Activated CD4-positive, alpha-beta T cell treated with anti-CD3 and anti-CD28 coated beads, Interleukin-2, amount 10 ng/mL, durations not matched to agents 7 days and 5 days (primary cell): ENCODE measurements around the gene CPEB3. TPM values are rescaled to one million over a fixed set of nuclear protein-coding genes. Genes with fewer than 3 reads are reported as not detected.
"Not testable (repeated sequence)": the region's sequence is repeated elsewhere in the genome, so short reads cannot be mapped to it uniquely, and the experiment has no call there.

Experiments
- CTCF ChIA-PET: fragments of 350-600 bp; sonication (Branson Sonifier 250); formaldehyde crosslinking; loops from one replicate; lab custom pipeline; 2021; ENCODE audit warnings: antibody characterized with exemption; lab: Charles Lee
- POLR2A ChIA-PET: fragments of 350-600 bp; sonication (Branson Sonifier 250); formaldehyde crosslinking; loops from one replicate; lab custom pipeline; 2021; ENCODE audit warnings: antibody characterized with exemption; lab: Charles Lee
- DNase-seq: peaks from one replicate; pipeline ENCODE4 v3.0.0-alpha.2; 2020
- H3K27ac Mint-ChIP-seq: one replicate; pipeline ENCODE4 v1.8.0; 2021; ENCODE audit warnings: mild to moderate bottlenecking, moderate library complexity, mixed read lengths
- H3K27me3 Mint-ChIP-seq: one replicate; pipeline ENCODE4 v1.8.0; 2021; ENCODE audit warnings: mixed read lengths
- H3K36me3 Mint-ChIP-seq: one replicate; pipeline ENCODE4 v1.8.0; 2021; ENCODE audit warnings: low read depth, mixed read lengths
- H3K4me1 Mint-ChIP-seq: one replicate; pipeline ENCODE4 v1.8.0; 2021; ENCODE audit warnings: mixed read lengths
- H3K4me3 Mint-ChIP-seq: one replicate; pipeline ENCODE4 v1.8.0; 2021; ENCODE audit warnings: mild to moderate bottlenecking, moderate library complexity, mixed read lengths
- H3K9me3 Mint-ChIP-seq: one replicate; pipeline ENCODE4 v1.8.0; 2021; ENCODE audit warnings: mixed read lengths
- total RNA-seq, 2 experiments: library from RNA; stranded (reverse); gene quantifications; one replicate each; pipeline ENCODE4 v1.2.3, GENCODE V29; 2021

Gene CPEB3
- total RNA-seq, result 1 to 10 TPM; 2.2 to 2.6 TPM

DNA sequence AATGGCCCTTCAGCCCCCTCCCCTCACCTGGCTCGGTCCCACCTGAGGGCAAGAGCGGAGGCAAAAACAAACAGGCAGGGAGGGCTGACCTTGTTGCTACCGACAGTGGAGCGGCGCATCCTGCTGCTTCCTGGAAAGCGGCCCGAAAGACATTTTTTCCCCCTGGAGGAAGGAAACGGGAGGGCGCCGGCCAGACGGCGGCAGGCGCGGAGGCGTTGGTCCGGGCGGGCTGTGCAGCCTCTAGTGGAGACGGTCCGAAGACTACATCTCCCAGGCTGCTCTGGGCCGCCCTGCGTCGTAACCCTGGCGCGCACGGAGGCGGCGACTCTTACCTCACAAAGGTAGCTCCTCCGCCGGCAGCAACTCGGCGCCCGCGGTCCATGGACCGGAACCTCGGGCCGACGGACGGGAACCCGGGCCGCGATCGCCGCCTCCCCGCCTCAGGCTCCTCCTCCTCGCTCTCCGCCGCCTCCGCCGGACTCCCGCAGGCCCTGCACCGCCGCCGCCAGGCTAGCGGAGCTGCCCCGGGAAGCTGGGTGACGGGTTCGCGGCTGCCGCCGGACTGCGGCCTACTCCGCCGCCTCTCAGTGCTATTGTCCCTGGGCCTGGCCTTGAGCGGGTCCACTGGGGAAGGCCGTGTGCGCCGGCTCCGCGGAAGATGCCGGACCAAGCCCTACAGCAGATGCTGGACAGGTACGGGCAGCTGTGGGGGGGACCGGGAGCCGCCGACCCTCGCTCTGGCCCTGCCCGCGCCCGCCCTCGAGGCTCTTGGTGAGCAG lies at the start of gene CPEB3, which contains the start of gene MARCHF5:
CPEB3 (minus strand) TSS at position 242 of the 779 bp plus-strand sequence. CDS start 50,728 bp downstream, outside the sequence.
MARCHF5 (plus strand) TSS at position 331 of the 779 bp plus-strand sequence; CDS start at position 659, 328 bp downstream.
- CTCF ChIA-PET, result interaction anchor here (0.6 to 2.3 kb wide), 16 partner anchors 11 to 203 kb away, joined by 3 to 7 read pairs (median 4); no protein-coding TSS in a partner anchor
- H3K4me1 Mint-ChIP-seq, result peaks cover 30% of the 10 kb centered on the region
- DNase-seq, result peak; percentile 94
- no peaks in the 10 kb centered on the region for H3K27me3 Mint-ChIP-seq
- POLR2A ChIA-PET, result interaction anchor here (0.6 kb wide), 2 partner anchors 180 to 278 kb away, joined by 4 to 5 read pairs; no protein-coding TSS in a partner anchor
- no peaks in the 10 kb centered on the region for H3K9me3 Mint-ChIP-seq
- H3K4me3 Mint-ChIP-seq, result peak within 1 kb of the TSS; percentile 86
- H3K36me3 Mint-ChIP-seq, result peaks cover 9% of the 10 kb centered on the region
- peak within 1 kb of the TSS; percentile 86 for H3K27ac Mint-ChIP-seq

DNA sequence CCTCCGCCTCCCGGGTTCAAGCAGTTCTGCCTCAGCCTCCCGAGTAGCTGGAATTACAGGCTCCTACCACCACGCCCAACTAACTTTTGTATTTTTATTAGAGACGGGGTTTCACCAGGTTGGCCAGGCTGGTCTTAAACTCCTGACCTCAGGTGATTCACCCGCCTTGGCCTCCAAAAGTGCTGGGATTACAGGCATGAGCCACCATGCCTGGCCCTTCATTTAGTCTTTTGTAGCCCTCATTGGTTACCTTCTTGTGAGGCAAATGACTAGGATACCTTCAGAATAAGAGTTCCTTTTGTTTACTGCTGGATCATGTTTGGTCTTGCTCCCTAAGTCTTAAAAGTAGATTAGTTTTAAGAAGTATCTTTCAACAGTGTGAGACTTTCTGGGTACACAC lies 39.0 kb upstream of the CPEB3 start:
- CTCF ChIA-PET, H3K4me1 Mint-ChIP-seq, H3K9me3 Mint-ChIP-seq: not testable (repeated sequence)

DNA sequence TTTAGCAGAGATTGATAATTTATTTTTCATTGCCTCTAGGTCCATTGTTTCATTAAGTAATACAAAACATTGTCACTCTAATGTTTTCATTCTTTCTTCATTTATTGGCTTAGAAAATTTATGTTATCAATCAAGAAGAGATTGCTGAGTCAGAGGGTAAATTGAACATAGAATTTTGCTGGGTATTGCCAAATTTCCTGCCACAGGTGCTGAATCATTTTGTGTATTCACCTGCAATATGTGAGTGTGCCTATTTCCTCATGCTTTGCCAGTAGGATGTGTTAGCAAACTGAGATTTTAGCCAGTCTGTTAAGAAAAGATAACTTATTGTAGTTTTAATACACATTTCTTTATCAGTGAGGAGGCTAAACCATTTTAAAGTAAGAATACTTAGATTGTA lies 38.1 kb upstream of the CPEB3 start:
- Mint-ChIP-seq H3K9me3 (no peaks in the 10 kb centered on the region), H3K4me1 (no peaks in the 10 kb centered on the region), H3K27me3 (no peaks in the 10 kb centered on the region), H3K27ac (no peak overlapping the region), H3K4me3 (no peak overlapping the region), H3K36me3 (peaks cover 7% of the 10 kb centered on the region)
- DNase-seq, result no peak
- POLR2A ChIA-PET, result no interaction called here
- CTCF ChIA-PET, result no interaction called here

More for the DNA sequence above, 39.0 kb upstream of the CPEB3 start:
- H3K4me3 Mint-ChIP-seq, H3K27me3 Mint-ChIP-seq, DNase-seq, H3K27ac Mint-ChIP-seq, H3K36me3 Mint-ChIP-seq, POLR2A ChIA-PET: not testable (repeated sequence)

DNA sequence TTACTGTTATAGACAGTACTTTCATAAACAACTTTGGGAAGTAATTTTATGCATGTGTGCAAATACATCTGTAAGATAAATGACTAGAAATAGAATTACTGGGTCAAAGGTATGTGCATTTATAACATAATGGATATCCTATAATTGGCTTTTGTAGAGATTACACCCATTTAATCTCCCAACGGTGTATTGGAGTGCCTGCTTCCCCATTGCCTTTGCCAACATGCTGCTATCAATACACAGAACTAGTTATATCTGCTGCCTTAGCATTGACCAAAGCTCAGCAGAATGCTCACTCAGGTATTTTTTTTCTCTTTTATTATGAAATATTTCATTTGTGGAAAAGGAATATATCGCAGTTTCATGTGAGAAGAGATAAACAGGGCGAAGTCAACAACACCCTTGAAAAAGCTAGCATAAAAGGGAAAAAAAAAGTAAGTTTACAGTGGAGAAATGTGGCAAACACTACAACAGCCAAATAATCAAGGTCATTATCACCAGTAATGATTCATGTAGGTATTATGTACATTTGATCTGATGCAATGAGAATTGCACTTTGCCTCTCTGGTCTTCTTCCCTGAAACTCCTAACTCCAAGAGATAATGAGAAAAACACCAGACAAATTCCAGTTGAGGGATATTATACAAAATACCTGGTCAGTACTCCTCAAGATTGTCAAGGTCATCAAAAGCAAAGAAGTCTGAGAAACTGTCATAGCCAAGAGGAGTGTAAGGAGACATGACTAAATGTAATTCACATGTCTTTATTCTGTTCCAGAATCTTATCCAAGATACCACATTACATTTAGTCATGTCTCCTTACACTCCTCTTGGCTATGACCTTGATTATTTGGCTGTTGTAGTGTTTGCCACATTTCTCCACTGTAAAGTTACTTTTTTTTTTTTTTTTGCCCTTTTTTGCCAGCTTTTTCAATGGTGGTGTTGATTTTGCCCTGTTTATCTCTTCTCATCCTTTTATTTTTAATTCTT lies 36.9 kb upstream of the CPEB3 start:
- POLR2A ChIA-PET, result no interaction called here
- no peaks in the 10 kb centered on the region for H3K27me3 Mint-ChIP-seq
- no peak overlapping the region for H3K27ac Mint-ChIP-seq
- peaks cover 14% of the 10 kb centered on the region for H3K36me3 Mint-ChIP-seq
- H3K4me3 Mint-ChIP-seq, result no peak overlapping the region
- CTCF ChIA-PET, result no interaction called here
- no peak for DNase-seq
- no peaks in the 10 kb centered on the region for H3K9me3 Mint-ChIP-seq
- no peaks in the 10 kb centered on the region for H3K4me1 Mint-ChIP-seq

DNA sequence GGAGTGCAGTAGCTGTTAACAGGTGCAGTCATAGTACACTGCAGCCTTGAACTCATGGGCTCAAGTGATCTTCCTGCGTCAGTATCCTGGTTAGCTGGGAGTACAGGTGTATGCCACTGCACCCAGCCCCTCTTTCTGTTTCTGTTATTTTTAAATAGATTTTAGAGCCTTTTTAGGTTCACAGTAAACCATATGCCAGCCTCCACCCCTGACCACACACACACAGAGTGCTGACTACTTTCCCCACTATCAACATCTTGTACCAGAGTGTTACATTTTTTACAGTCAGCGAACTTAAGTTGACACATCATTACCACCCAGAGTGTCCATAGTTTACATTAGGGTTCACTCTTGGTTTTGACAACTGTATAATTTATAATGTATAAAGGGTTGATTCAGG lies 32.2 kb upstream of the CPEB3 start:
- H3K9me3 Mint-ChIP-seq, result no peaks in the 10 kb centered on the region
- DNase-seq, result no peak
- peaks cover 21% of the 10 kb centered on the region for H3K36me3 Mint-ChIP-seq
- H3K27me3 Mint-ChIP-seq, result no peaks in the 10 kb centered on the region
- H3K4me1 Mint-ChIP-seq, result no peaks in the 10 kb centered on the region
- CTCF ChIA-PET, result interaction anchor here (0.6 to 1.1 kb wide), 2 partner anchors 32 to 94 kb away, joined by 3 to 4 read pairs; partner anchors contain the start of genes CPEB3 and MARCHF5
- POLR2A ChIA-PET, result no interaction called here
- H3K27ac Mint-ChIP-seq, result no peak overlapping the region
- H3K4me3 Mint-ChIP-seq, result no peak overlapping the region

DNA sequence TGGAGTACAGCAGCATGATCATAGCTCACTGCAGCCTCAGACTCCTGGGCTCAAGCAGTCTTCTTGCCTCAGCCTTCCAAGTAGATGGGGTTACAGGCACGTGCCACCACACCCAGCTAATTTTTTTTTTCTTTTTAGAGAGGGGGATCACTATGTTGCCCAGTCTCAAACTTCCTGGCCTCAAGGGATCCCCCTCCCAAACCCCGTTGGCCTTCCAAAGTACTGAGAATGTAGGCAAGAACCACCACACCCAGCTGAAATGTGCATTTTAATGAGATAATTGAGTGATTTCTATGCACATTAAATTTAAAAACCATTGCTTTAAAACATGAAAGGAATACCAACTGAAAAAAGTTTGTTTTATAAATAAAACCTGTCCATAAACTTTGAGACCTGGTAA lies 25.7 kb upstream of the CPEB3 start:
- H3K27ac Mint-ChIP-seq, result no peak overlapping the region
- H3K4me1 Mint-ChIP-seq, result no peaks in the 10 kb centered on the region
- DNase-seq, result no peak
- CTCF ChIA-PET, result no interaction called here
- H3K27me3 Mint-ChIP-seq, result no peaks in the 10 kb centered on the region
- H3K4me3 Mint-ChIP-seq, result no peak overlapping the region
- POLR2A ChIA-PET, result no interaction called here
- no peaks in the 10 kb centered on the region for H3K9me3 Mint-ChIP-seq
- H3K36me3 Mint-ChIP-seq, result peaks cover 33% of the 10 kb centered on the region

DNA sequence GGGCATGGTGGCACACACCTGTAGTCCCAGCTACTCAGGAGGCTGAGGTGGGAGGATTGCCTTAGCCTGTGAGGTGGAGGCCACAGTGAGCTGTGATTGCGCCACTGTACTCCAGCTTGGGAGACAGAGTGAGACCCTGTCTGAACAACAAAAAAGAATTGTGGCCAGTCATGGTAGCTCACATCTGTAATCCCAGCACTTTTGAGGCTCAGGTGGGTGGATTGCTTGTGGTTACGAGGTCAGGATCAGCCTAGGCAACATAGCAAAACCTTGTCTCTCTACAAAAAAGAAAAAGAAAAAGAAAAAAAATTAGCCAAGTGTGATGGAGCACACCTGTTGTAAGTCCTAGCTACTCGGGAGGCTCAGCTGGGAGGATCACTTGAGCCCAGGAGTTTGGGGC lies 22.9 kb upstream of the CPEB3 start:
- Mint-ChIP-seq H3K9me3 (no peaks in the 10 kb centered on the region), H3K36me3 (peaks cover 31% of the 10 kb centered on the region), H3K4me3 (no peak overlapping the region), H3K4me1 (no peaks in the 10 kb centered on the region), H3K27ac (no peak overlapping the region), H3K27me3 (no peaks in the 10 kb centered on the region)
- DNase-seq, result no peak
- ChIA-PET POLR2A (no interaction called here), CTCF (interaction anchor here (0.6 to 1.2 kb wide), 2 partner anchors 19 to 22 kb away, joined by 3 read pairs; partner anchors contain the start of genes CPEB3 and MARCHF5)

DNA sequence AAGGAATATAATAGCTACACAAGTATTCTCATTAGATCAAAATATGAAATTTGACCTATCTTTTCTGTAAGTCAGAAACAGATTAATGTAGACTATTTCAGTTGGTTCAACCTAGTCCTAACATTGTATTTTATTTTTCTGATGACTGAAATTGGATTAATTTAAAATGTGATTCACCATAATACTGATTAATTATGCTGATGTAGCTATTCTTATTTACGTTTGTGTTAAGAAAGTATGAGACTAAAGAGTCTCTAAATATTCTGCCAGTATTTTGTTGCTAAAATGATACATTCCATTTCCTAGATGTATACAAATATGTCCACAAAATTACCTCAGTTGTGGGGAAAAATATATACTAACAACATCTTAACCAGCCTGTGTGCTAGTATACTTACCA lies 18.4 kb upstream of the CPEB3 start:
- ChIA-PET CTCF (interaction anchor here (1.0 kb wide), 1 partner anchor 79 kb away, joined by 3 read pairs; no protein-coding TSS in a partner anchor), POLR2A (interaction anchor here (0.6 kb wide), 1 partner anchor 33 kb away, joined by 3 read pairs; no protein-coding TSS in a partner anchor)
- Mint-ChIP-seq H3K4me1 (no peaks in the 10 kb centered on the region), H3K27ac (no peak overlapping the region), H3K36me3 (peaks cover 20% of the 10 kb centered on the region), H3K27me3 (no peaks in the 10 kb centered on the region), H3K9me3 (no peaks in the 10 kb centered on the region), H3K4me3 (no peak overlapping the region)
- DNase-seq, result no peak

DNA sequence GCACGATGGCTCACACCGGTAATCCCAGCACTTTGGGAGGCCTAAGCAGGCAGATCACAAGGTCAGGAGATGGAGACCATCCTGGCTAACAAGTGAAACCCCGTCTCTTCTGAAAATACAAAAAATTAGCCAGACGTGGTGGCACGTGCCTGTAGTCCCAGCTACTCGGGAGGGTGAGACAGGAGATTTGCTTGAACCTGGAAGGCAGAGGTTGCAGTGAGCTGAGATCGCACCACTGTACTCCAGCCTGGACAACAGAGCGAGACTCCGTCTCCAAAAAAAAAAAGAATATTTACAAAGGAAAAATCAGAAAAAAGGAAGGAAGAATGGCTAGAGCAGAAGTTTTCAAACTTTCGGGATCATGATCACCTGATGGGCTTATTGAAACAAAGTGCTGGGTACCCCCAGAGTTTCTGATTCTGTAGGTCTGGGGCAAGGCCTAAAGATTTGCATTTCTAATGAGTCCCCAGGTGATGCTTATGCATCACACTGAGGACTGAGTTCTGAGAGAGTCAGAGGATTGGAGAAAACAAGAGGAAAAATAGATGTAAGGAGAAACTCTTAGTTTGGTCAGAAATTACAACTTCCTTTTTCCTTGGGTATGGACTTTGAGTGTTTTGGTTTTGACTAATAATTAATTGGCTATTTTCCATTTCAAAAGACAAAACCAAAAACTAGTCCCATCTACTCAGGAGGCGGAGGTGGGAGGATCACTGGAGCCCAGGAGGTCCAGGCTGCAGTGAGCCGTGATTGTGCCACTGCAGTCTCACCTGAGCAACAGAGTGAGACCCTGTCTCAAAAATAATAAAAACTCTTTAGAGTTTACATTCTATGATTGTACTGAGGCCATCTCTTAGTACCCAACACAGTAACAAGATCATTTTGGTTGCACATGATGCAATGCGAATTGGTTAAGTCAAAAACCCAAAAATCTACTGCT lies 14.5 kb upstream of the CPEB3 start:
- no peak overlapping the region for H3K4me3 Mint-ChIP-seq
- ChIA-PET POLR2A (no interaction called here), CTCF (interaction anchor here (1.9 kb wide), 1 partner anchor 13 kb away, joined by 7 read pairs; the partner anchor contains the start of genes CPEB3 and MARCHF5)
- H3K9me3 Mint-ChIP-seq, result no peaks in the 10 kb centered on the region
- H3K27ac Mint-ChIP-seq, result no peak overlapping the region
- no peak for DNase-seq
- H3K4me1 Mint-ChIP-seq, result peaks cover 12% of the 10 kb centered on the region
- H3K27me3 Mint-ChIP-seq, result no peaks in the 10 kb centered on the region
- no peaks in the 10 kb centered on the region for H3K36me3 Mint-ChIP-seq

DNA sequence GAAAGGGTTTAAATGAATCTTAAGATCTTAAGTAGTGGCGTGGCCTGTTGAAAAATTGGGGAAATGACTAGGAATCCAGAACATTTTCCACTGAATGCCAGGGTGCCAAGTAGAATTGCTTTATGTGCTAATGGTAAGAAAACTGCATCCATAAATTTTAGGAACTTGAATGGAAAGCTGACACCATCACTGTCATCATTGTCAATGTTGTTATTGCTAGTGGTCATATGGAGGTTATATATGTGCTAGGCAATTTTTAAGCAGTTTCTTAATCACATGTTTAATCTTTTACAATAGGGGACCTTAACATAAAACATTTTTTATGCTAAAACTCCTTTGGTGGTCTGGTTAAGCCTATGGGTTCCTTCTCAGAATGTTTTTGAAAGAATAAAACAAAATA lies 13.2 kb upstream of the CPEB3 start:
- no peak overlapping the region for H3K27ac Mint-ChIP-seq
- POLR2A ChIA-PET, result no interaction called here
- peaks cover 15% of the 10 kb centered on the region for H3K4me1 Mint-ChIP-seq

DNA sequence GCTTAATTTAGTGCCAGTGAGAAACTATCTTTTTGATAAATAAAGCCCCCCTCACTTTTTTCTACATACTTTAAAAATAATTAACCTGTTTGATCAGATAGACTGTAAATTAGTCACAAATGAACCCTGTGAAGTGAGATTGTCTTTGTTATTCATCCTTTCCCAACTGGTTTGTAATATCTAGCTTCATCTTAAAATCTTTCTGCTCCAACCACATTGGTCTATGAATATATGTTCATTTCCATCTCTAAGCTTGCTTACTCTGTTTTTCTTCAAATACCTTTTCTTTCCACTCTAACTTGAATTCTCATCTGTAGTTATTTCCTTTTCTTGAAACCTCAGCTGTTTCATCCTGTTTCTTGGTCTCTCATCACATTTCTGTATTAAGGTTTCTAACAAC lies 12.2 kb upstream of the CPEB3 start:
- peaks cover 4% of the 10 kb centered on the region for H3K36me3 Mint-ChIP-seq
- ChIA-PET POLR2A (no interaction called here), CTCF (interaction anchor here (0.9 kb wide), 1 partner anchor 11 kb away, joined by 3 read pairs; no protein-coding TSS in a partner anchor)
- no peaks in the 10 kb centered on the region for H3K27me3 Mint-ChIP-seq
- H3K9me3 Mint-ChIP-seq, result no peaks in the 10 kb centered on the region
- H3K27ac Mint-ChIP-seq, result no peak overlapping the region
- H3K4me3 Mint-ChIP-seq, result no peak overlapping the region
- no peak for DNase-seq
- H3K4me1 Mint-ChIP-seq, result peaks cover 17% of the 10 kb centered on the region

More for the DNA sequence above, 13.2 kb upstream of the CPEB3 start:
- Mint-ChIP-seq H3K4me3 (no peak overlapping the region), H3K36me3 (peaks cover 2% of the 10 kb centered on the region), H3K27me3 (no peaks in the 10 kb centered on the region), H3K9me3 (no peaks in the 10 kb centered on the region)
- DNase-seq, result no peak
- CTCF ChIA-PET, result interaction anchor here (1.1 kb wide), 2 partner anchors 9 to 13 kb away, joined by 3 to 4 read pairs; partner anchors contain the start of genes CPEB3 and MARCHF5
